Measurements from ENCODE around the gene ABLIM2. TPM values are rescaled to one million over a fixed set of nuclear protein-coding genes. Genes with fewer than 3 reads are reported as not detected.

The ABLIM2 gene
- total RNA-seq, 1 experiment from 2014 or later: 2.7 TPM

DNA sequence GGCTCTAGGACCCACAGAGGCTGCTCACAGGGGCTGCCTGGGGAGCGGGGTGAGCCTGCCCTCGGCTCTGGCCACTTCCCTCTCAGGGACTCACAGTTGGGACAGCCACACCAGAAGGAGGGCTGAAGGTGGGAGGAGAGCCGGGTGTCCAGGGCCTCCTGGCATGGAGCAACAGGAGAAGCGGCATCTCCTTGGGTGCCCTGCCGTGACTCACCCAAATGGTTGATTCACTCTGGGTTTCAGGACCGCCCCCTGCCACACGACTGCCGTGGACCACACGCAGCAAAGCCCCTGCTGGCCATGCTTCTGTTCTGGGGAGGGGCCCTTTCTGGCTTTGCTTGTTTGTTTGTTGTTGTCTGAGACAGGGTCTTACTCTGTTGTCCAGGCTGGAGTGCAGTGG lies 132.9 kb downstream of the ABLIM2 start:
- no peak for TF ChIP-seq EZH2 (IDR thresholded peaks at IDR 0.05; ENCODE audit: borderline replicate concordance, low read depth, low read length, poor library complexity, severe bottlenecking)
- TF ChIP-seq, protein P1, sequence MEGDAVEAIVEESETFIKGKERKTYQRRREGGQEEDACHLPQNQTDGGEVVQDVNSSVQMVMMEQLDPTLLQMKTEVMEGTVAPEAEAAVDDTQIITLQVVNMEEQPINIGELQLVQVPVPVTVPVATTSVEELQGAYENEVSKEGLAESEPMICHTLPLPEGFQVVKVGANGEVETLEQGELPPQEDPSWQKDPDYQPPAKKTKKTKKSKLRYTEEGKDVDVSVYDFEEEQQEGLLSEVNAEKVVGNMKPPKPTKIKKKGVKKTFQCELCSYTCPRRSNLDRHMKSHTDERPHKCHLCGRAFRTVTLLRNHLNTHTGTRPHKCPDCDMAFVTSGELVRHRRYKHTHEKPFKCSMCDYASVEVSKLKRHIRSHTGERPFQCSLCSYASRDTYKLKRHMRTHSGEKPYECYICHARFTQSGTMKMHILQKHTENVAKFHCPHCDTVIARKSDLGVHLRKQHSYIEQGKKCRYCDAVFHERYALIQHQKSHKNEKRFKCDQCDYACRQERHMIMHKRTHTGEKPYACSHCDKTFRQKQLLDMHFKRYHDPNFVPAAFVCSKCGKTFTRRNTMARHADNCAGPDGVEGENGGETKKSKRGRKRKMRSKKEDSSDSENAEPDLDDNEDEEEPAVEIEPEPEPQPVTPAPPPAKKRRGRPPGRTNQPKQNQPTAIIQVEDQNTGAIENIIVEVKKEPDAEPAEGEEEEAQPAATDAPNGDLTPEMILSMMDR (conservative IDR thresholded peaks at IDR 0.05; ENCODE audit: low read depth, low read length): no peak
- H3K27ac ChIP-seq (ENCODE audit: low read depth, low read length, poor library complexity, severe bottlenecking): no peak overlapping the region
- intact Hi-C loops (cut with micrococcal nuclease; ENCODE audit: unreplicated experiment): no loop called here
- H3K4me3 ChIP-seq (ENCODE audit: low read depth, low read length, poor library complexity, severe bottlenecking): no peak overlapping the region
- H3K36me3 ChIP-seq (ENCODE audit: insufficient read depth, low read length, poor library complexity, severe bottlenecking): no peaks in the 10 kb centered on the region
- ChIA-PET POLR2A (ENCODE audit: low non-redundant PET) (no interaction called here), CTCF (no interaction called here)
- H3K4me1 ChIP-seq (ENCODE audit: insufficient read depth, low read length, poor library complexity, severe bottlenecking): no peaks in the 10 kb centered on the region
- BruUV-seq (replicated peaks): no TSS peak
- DNase-seq (ENCODE audit: low spot score): no peak
- H3K27me3 ChIP-seq (replicated peaks; ENCODE audit: insufficient read depth, low read depth, low read length, poor library complexity): no peaks in the 10 kb centered on the region
- H3K9me3 ChIP-seq (ENCODE audit: low read depth, low read length, poor library complexity, severe bottlenecking): no peaks in the 10 kb centered on the region

DNA sequence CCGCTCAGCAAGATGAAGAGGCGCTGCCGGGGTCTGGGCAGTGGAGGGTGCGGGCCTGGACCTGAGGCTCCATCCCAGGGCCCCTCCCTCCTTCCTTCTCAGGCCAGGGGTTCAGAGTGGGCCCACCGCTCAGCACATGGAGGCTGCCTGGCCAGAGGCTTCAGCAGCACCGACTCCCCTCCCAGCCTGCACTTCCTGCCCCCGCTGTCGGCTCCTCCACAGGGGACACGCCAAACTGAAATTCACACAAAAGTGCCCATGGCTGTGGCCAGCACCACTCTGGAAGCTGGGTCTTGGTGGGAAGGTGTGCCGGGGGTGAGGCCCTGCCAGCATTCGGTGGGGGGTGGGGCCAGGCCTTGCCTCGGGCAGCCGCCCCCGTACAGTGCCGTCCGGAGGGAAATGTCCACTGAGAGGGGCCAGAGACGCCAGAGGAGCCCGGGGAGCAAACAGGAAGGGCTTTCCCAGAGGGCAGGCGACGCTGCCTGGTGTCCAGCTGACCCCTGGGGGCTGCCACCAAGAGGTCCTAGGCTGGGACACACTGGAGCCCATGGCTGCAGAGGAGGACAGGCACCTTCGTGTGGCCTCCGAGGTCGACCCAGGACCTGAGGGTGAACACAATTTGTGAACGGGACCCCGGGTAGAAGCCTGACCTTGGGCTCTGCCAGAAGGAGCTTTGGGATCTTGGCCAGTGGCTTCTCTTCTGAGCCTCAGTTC lies 134.4 kb downstream of the ABLIM2 start:
- no peaks in the 10 kb centered on the region for H3K36me3 ChIP-seq (ENCODE audit: insufficient read depth, low read length, poor library complexity, severe bottlenecking)
- intact Hi-C loops (cut with micrococcal nuclease; ENCODE audit: unreplicated experiment): no loop called here
- CTCF ChIA-PET: no interaction called here
- DNase-seq (ENCODE audit: low spot score): no peak
- no peak overlapping the region for H3K27ac ChIP-seq (ENCODE audit: low read depth, low read length, poor library complexity, severe bottlenecking)
- TF ChIP-seq EZH2 (IDR thresholded peaks at IDR 0.05; ENCODE audit: borderline replicate concordance, low read depth, low read length, poor library complexity, severe bottlenecking): no peak
- TF ChIP-seq, protein P1 (conservative IDR thresholded peaks at IDR 0.05; ENCODE audit: low read depth, low read length): no peak
- BruUV-seq (replicated peaks): no TSS peak
- no peaks in the 10 kb centered on the region for H3K4me1 ChIP-seq (ENCODE audit: insufficient read depth, low read length, poor library complexity, severe bottlenecking)
- H3K27me3 ChIP-seq (replicated peaks; ENCODE audit: insufficient read depth, low read depth, low read length, poor library complexity): no peaks in the 10 kb centered on the region
- no peaks in the 10 kb centered on the region for H3K9me3 ChIP-seq (ENCODE audit: low read depth, low read length, poor library complexity, severe bottlenecking)
- no peak overlapping the region for H3K4me3 ChIP-seq (ENCODE audit: low read depth, low read length, poor library complexity, severe bottlenecking)
- POLR2A ChIA-PET (ENCODE audit: low non-redundant PET): no interaction called here

DNA sequence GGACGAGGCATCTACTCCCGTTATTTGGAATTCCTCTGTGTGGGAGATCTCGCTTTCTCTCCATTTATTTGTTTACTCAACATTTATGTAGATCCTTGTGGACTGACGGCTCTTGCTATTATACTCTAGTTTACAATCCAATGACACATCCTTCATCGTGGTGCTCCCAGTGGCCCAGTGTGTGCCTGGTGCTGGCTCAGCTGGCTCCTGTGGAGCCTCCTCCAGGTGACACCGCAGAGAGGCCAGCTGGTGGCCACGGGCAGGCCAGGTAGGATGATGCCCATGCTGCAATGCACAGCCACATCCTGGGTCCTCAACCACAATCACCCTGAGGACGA lies 134.9 kb downstream of the ABLIM2 start:
- no peak for TF ChIP-seq EZH2 (IDR thresholded peaks at IDR 0.05; ENCODE audit: borderline replicate concordance, low read depth, low read length, poor library complexity, severe bottlenecking)
- TF ChIP-seq, protein P1 (conservative IDR thresholded peaks at IDR 0.05; ENCODE audit: low read depth, low read length): no peak
- no peaks in the 10 kb centered on the region for H3K4me1 ChIP-seq (ENCODE audit: insufficient read depth, low read length, poor library complexity, severe bottlenecking)
- H3K27me3 ChIP-seq (replicated peaks; ENCODE audit: insufficient read depth, low read depth, low read length, poor library complexity): no peaks in the 10 kb centered on the region
- no TSS peak for BruUV-seq (replicated peaks)
- H3K36me3 ChIP-seq (ENCODE audit: insufficient read depth, low read length, poor library complexity, severe bottlenecking): no peaks in the 10 kb centered on the region
- no peak overlapping the region for H3K4me3 ChIP-seq (ENCODE audit: low read depth, low read length, poor library complexity, severe bottlenecking)
- H3K9me3 ChIP-seq (ENCODE audit: low read depth, low read length, poor library complexity, severe bottlenecking): no peaks in the 10 kb centered on the region
- POLR2A ChIA-PET (ENCODE audit: low non-redundant PET): no interaction called here
- CTCF ChIA-PET: no interaction called here
- no peak overlapping the region for H3K27ac ChIP-seq (ENCODE audit: low read depth, low read length, poor library complexity, severe bottlenecking)
- intact Hi-C loops (cut with micrococcal nuclease; ENCODE audit: unreplicated experiment): no loop called here
- no peak for DNase-seq (ENCODE audit: low spot score)
